ENCODE measurements around the gene WBP2.

DNA sequence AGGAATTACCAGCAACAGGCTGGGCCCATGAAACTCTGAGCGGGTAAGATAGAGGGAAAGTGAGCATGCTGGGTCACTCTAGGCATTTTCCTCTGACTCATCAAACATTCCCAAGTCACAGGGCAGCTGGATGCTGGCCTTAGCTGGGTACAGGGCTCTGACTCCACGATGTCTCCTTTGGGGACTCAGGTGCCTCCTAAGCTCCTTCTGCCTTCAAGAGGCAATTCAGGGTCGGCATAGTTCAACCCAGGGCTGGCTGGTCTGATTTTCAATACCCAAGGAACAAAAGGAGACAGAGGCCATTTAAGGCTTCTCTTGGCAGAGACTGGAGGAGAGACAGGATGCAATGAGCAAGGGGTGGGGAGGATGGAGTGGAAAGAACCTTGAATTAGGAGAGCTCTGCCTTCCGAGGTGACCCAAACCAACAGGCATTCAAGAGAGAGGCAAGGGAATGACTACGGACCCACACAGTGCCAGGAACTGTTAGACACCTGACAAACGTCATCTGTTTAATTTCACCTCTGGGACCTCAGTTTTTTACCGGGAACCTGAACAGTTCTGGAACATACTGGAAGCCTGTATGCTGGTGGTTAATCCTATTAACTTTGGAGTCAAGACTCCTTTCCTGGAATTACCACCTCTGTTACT lies 910 bp downstream of the WBP2 start:
- TF ChIP-seq RAD21 (conservative IDR thresholded peaks at IDR 0.05) (no peak), CTCF (IDR thresholded peaks at IDR 0.05; ENCODE audit: poor library complexity, severe bottlenecking) (no peak), EP300 (conservative IDR thresholded peaks at IDR 0.05; ENCODE audit: poor library complexity, severe bottlenecking) (no peak), POLR2AphosphoS5 (IDR thresholded peaks at IDR 0.05) (no peak), TAF1 (IDR thresholded peaks at IDR 0.05; ENCODE audit: low read depth) (no peak), SMC3 (conservative IDR thresholded peaks at IDR 0.05; ENCODE audit: poor library complexity) (no peak), MXI1 (conservative IDR thresholded peaks at IDR 0.05; ENCODE audit: poor library complexity, severe bottlenecking) (no peak), EZH2 (IDR thresholded peaks at IDR 0.05; ENCODE audit: borderline replicate concordance, insufficient read depth, low read length, poor library complexity, severe bottlenecking) (no peak)
- TF ChIP-seq, protein P1, sequence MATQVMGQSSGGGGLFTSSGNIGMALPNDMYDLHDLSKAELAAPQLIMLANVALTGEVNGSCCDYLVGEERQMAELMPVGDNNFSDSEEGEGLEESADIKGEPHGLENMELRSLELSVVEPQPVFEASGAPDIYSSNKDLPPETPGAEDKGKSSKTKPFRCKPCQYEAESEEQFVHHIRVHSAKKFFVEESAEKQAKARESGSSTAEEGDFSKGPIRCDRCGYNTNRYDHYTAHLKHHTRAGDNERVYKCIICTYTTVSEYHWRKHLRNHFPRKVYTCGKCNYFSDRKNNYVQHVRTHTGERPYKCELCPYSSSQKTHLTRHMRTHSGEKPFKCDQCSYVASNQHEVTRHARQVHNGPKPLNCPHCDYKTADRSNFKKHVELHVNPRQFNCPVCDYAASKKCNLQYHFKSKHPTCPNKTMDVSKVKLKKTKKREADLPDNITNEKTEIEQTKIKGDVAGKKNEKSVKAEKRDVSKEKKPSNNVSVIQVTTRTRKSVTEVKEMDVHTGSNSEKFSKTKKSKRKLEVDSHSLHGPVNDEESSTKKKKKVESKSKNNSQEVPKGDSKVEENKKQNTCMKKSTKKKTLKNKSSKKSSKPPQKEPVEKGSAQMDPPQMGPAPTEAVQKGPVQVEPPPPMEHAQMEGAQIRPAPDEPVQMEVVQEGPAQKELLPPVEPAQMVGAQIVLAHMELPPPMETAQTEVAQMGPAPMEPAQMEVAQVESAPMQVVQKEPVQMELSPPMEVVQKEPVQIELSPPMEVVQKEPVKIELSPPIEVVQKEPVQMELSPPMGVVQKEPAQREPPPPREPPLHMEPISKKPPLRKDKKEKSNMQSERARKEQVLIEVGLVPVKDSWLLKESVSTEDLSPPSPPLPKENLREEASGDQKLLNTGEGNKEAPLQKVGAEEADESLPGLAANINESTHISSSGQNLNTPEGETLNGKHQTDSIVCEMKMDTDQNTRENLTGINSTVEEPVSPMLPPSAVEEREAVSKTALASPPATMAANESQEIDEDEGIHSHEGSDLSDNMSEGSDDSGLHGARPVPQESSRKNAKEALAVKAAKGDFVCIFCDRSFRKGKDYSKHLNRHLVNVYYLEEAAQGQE (IDR thresholded peaks at IDR 0.05; ENCODE audit: borderline replicate concordance): no peak
